ENCODE data around the gene TEX13C. TPM values are rescaled to one million over a fixed set of nuclear protein-coding genes. Genes with fewer than 3 reads are reported as not detected.

TEX13C gene
- polyA plus RNA-seq, 2 of the 4 experiments (the other 2 are of a cell fraction): not detected

GRCh38 chrX:125289920-125290319 is 29.8 kb upstream of the TEX13C start:
- ChIA-PET CTCF (no interaction called here), POLR2A (no interaction called here)
- FAIRE-seq (peak; percentile 63), ATAC-seq (peak; percentile 11 to 42; a peak in 3 of 6 replicates), DNase-seq (ENCODE audit: low read depth in 1 of 2, low spot score in 1 of 2) (no peak)
- peaks cover 45% of the 10 kb centered on the region for H3K4me1 ChIP-seq
- peak overlapping the region; percentile 67 for H3K4me2 ChIP-seq
- 1% methylated on average over 3 of the region's 3 CpGs for WGBS (ENCODE audit: missing lambda C conversion rate)
- TF ChIP-seq ZNF302 (CRISPR knock-in tag; IDR thresholded peaks at IDR 0.05) (no peak), FOSL2 (IDR thresholded peaks at IDR 0.05) (no peak), FOSL2 (CRISPR knock-in tag; IDR thresholded peaks at IDR 0.05) (peak; percentile 51), HOXB5 (CRISPR knock-in tag; IDR thresholded peaks at IDR 0.05) (no peak), RCOR1 (IDR thresholded peaks at IDR 0.05; ENCODE audit: low read depth, low read length) (no peak)
- peak overlapping the region; percentile 67 to 71 for H3K27ac ChIP-seq
- no peak overlapping the region for H3K4me3 ChIP-seq
- H3K9me3 ChIP-seq: no peaks in the 10 kb centered on the region

DNA sequence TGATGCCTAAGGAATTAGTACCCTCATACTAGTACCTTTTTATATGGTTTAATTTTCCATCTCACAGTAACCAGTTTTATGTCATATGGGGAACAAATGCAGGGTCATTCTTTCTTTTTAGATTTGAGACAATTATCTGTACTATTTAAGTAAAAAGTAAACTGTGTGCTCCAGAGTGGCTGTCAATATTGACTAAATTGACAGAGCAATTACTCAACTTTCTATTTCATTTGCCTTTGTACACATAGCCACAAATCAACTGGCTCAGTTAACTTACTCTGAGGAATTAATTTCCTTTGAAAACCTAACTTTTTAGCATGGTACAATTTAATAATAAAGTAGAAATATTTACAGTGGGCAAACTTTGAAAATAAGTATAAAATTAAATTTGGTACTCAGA is 28.5 kb upstream of the TEX13C start:
- Histone ChIP-seq H3K27ac (no peak overlapping the region), H3K4me3 (no peak overlapping the region), H3K9me3 (no peaks in the 10 kb centered on the region), H3K4me1 (peaks cover 57% of the 10 kb centered on the region), H3K4me2 (0 out of 3 replicates have a peak overlapping the region, but pooled peaks have one; percentile 17)
- ATAC-seq: no peak
- no peak for FAIRE-seq
- ChIA-PET CTCF (no interaction called here), POLR2A (no interaction called here)
- DNase-seq (ENCODE audit: low read depth in 1 of 2, low spot score in 1 of 2): no peak
- TF ChIP-seq RARB (CRISPR knock-in tag; IDR thresholded peaks at IDR 0.05): no peak

- peak; percentile 77 for FAIRE-seq
- H3K9me3 ChIP-seq: no peaks in the 10 kb centered on the region
- H3K4me2 ChIP-seq: peak overlapping the region; percentile 79
- ATAC-seq: peak in 1 of 2 experiments; percentile 83; a peak in 3 of 6 replicates
- DNase-seq (ENCODE audit: low read depth in 1 of 2, low spot score in 1 of 2): peak in 1 of 2 experiments; percentile 21
- H3K4me1 ChIP-seq: peaks cover 50% of the 10 kb centered on the region
- H3K4me3 ChIP-seq: no peak overlapping the region
- H3K27ac ChIP-seq: peak overlapping the region; percentile 45 to 53; a peak in 4 of 6 replicates
- TF ChIP-seq KDM1A (IDR thresholded peaks at IDR 0.05; ENCODE audit: low read depth) (no peak), MAX (IDR thresholded peaks at IDR 0.05) (no peak), CBX2 (IDR thresholded peaks at IDR 0.05; ENCODE audit: borderline replicate concordance, low read depth) (no peak), HOXA7 (CRISPR knock-in tag; IDR thresholded peaks at IDR 0.05) (no peak), NFE2L2 (conservative IDR thresholded peaks at IDR 0.05; ENCODE audit: low read length) (no peak), RNF2 (IDR thresholded peaks at IDR 0.05; ENCODE audit: borderline replicate concordance, low read depth) (no peak), HEYL (CRISPR knock-in tag; IDR thresholded peaks at IDR 0.05) (no peak), FOSL2 (IDR thresholded peaks at IDR 0.05) (peak; percentile 44; the same call in 1 of the 2 replicates), FOSL2 (CRISPR knock-in tag; IDR thresholded peaks at IDR 0.05) (peak; percentile 62), GATA3 (IDR thresholded peaks at IDR 0.05; ENCODE audit: borderline replicate concordance) (peak; percentile 17; the same call in 1 of the 2 replicates), JUNB (IDR thresholded peaks at IDR 0.05) (peak; percentile 63), KDM5A (IDR thresholded peaks at IDR 0.05) (no peak), FOXS1 (CRISPR knock-in tag; IDR thresholded peaks at IDR 0.05) (no peak), CHD4 (IDR thresholded peaks at IDR 0.05; ENCODE audit: borderline replicate concordance) (no peak), MAZ (IDR thresholded peaks at IDR 0.05; ENCODE audit: borderline replicate concordance, low read depth, low read length) (no peak), ZNF302 (CRISPR knock-in tag; IDR thresholded peaks at IDR 0.05) (no peak), EHF (CRISPR knock-in tag; IDR thresholded peaks at IDR 0.05) (no peak), CEBPB (IDR thresholded peaks at IDR 0.05) (peak in 1 of 2 experiments; percentile 42; a peak in 2 of 4 replicates), POLR2A (IDR thresholded peaks at IDR 0.05; ENCODE audit: low read length) (no peak)
- TF ChIP-seq, protein P1, sequence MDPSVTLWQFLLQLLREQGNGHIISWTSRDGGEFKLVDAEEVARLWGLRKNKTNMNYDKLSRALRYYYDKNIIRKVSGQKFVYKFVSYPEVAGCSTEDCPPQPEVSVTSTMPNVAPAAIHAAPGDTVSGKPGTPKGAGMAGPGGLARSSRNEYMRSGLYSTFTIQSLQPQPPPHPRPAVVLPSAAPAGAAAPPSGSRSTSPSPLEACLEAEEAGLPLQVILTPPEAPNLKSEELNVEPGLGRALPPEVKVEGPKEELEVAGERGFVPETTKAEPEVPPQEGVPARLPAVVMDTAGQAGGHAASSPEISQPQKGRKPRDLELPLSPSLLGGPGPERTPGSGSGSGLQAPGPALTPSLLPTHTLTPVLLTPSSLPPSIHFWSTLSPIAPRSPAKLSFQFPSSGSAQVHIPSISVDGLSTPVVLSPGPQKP (IDR thresholded peaks at IDR 0.05; ENCODE audit: low read depth, low read length): no peak
- CTCF ChIA-PET: no interaction called here
- POLR2A ChIA-PET: no interaction called here
- WGBS (ENCODE audit: missing lambda C conversion rate): 6% methylated on average over 1 of the region's 1 CpG
These were observed 25.6 kb upstream of the TEX13C start for GRCh38 chrX:125293850-125294780.
